Osteocyte (in vitro differentiated cells): ENCODE measurements around the gene ZNF554. TPM values are rescaled to one million over a fixed set of nuclear protein-coding genes. Genes with fewer than 3 reads are reported as not detected.

ENCODE experiments used
- DNase-seq: peaks from one replicate; pipeline ENCODE4 v3.0.0; 2021; ENCODE audit warnings: mixed read lengths; ENCODE audit not compliant: unreplicated experiment; ENCODE audit errors: extremely low spot score
- H3K27ac Mint-ChIP-seq: one replicate; pipeline ENCODE4 v1.8.0; 2021; ENCODE audit warnings: mild to moderate bottlenecking, mixed read lengths; ENCODE audit not compliant: unreplicated experiment
- H3K27me3 Mint-ChIP-seq: one replicate; pipeline ENCODE4 v1.8.0; 2021; ENCODE audit warnings: mixed read lengths; ENCODE audit not compliant: unreplicated experiment
- H3K36me3 Mint-ChIP-seq: one replicate; pipeline ENCODE4 v1.8.0; 2021; ENCODE audit warnings: mixed read lengths; ENCODE audit not compliant: unreplicated experiment
- H3K4me1 Mint-ChIP-seq: one replicate; pipeline ENCODE4 v1.8.0; 2021; ENCODE audit warnings: mixed read lengths; ENCODE audit not compliant: unreplicated experiment
- H3K4me3 Mint-ChIP-seq: one replicate; pipeline ENCODE4 v1.8.0; 2021; ENCODE audit warnings: mild to moderate bottlenecking, moderate library complexity, mixed read lengths; ENCODE audit not compliant: unreplicated experiment
- H3K9me3 Mint-ChIP-seq: one replicate; pipeline ENCODE4 v1.8.0; 2021; ENCODE audit warnings: mixed read lengths; ENCODE audit not compliant: unreplicated experiment
- total RNA-seq: library from RNA; stranded (reverse); gene quantifications from 2 replicates; pipeline ENCODE4 v1.2.1, GENCODE V29; 2021
- TF ChIP-seq, protein P1 (sequence below): fragments of 200-600 bp; sonication (generic); IDR thresholded peaks from 2 replicates; pipeline ENCODE4 v1.5.0; 2021; ENCODE audit warnings: antibody characterized with exemption, mild to moderate bottlenecking, moderate library complexity

ZNF554 gene
- total RNA-seq, 1 donor from 2014 or later, result 7.4 TPM

DNA sequence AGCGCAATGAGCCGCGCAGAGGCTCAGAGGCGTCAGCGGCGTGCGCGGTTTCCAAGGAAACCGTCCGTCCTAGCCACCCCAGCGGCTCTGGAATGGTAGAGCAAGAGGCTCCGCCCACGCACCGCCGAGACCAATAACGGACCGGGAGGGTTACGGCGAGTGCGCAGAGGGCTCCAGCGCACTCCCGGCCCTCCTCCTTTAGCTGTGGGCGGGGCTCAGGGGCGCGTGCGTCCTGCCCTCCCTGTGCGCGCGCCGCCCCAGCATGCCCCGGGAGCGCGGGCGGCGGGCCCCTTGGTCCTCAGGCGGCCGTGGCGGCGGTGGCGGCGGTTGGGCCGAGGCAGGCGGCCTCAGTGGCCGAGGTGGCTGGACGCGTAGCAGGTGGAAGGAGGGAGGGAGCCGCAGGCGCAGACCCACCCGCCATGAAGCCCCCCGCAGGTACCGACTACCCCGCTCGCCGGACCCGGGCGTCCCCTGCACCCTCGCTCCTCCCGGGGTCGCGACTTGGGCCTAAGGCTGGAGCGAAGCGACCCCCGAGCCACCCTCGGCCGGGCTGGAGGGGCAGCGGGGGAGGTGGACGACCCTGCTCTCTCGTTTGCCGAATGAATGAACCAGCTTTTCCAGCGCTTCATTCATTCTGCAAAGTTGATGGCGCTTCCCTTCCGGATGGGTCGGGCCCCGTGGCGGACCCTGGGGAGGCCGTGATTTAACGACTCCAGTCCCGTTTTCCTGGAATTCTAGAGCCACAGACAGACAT lies 34.2 kb upstream of the ZNF554 start, which contains the start of gene THOP1:
THOP1 (plus strand) TSS at position 260 of the 754 bp plus-strand sequence; CDS start at position 420, 160 bp downstream.
- DNase-seq, result peak; percentile 99
- Mint-ChIP-seq H3K4me3 (peak within 1 kb of the TSS; percentile 93), H3K36me3 (no peaks in the 10 kb centered on the region), H3K27ac (peak within 1 kb of the TSS; percentile 98), H3K4me1 (peaks cover 35% of the 10 kb centered on the region), H3K27me3 (no peaks in the 10 kb centered on the region), H3K9me3 (no peaks in the 10 kb centered on the region)
- TF ChIP-seq, protein P1, sequence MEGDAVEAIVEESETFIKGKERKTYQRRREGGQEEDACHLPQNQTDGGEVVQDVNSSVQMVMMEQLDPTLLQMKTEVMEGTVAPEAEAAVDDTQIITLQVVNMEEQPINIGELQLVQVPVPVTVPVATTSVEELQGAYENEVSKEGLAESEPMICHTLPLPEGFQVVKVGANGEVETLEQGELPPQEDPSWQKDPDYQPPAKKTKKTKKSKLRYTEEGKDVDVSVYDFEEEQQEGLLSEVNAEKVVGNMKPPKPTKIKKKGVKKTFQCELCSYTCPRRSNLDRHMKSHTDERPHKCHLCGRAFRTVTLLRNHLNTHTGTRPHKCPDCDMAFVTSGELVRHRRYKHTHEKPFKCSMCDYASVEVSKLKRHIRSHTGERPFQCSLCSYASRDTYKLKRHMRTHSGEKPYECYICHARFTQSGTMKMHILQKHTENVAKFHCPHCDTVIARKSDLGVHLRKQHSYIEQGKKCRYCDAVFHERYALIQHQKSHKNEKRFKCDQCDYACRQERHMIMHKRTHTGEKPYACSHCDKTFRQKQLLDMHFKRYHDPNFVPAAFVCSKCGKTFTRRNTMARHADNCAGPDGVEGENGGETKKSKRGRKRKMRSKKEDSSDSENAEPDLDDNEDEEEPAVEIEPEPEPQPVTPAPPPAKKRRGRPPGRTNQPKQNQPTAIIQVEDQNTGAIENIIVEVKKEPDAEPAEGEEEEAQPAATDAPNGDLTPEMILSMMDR, result no peak

DNA sequence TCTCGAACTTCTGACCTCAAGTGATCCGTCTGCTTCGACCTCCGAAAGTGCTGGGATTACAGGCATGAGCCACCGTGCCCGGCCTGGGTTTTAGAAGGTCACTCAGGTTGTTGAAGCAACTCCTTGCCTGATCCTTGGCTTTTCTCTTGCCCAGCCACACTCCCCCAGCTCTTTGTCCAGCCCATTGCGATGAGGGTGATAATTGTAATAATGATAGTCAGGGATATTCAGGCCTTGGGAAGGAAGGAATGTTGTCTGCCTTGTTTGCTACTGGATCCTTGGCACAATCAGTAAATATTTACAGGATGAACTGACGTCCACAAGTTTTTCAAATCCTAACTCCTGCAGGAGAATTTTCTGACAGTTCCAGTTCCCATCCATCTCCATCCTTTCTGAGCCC lies 32.6 kb upstream of the ZNF554 start:
- Mint-ChIP-seq H3K4me1 (peaks cover 23% of the 10 kb centered on the region), H3K9me3 (no peaks in the 10 kb centered on the region), H3K27me3 (no peaks in the 10 kb centered on the region), H3K4me3 (peak overlapping the region; percentile 47), H3K36me3 (no peaks in the 10 kb centered on the region), H3K27ac (no peak overlapping the region)
- no peak for DNase-seq
- TF ChIP-seq, protein P1, result no peak

DNA sequence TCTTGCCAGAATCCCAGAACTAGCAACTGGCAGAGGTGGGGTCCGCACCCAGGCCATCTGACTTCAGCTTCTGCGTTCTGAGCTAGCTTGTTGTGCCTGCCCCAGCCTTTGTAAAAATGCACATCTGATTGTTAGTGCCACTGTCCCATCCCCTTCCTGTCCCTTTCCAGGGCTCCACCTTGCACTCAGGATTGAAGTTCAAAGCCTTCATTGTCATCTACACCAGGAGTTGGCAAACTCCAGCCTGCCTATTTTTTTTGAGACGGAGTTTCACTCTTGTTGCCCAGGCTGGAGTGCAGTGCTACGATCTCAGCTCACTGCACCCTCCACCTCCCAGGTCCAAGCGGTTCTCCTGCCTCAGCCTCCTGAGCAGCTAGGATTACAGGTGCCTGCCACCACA lies 31.4 kb upstream of the ZNF554 start:
- no peaks in the 10 kb centered on the region for H3K36me3 Mint-ChIP-seq
- TF ChIP-seq, protein P1, result no peak
- H3K27me3 Mint-ChIP-seq, result no peaks in the 10 kb centered on the region
- no peak overlapping the region for H3K27ac Mint-ChIP-seq
- H3K4me3 Mint-ChIP-seq, result no peak overlapping the region
- no peaks in the 10 kb centered on the region for H3K9me3 Mint-ChIP-seq
- no peak for DNase-seq
- peaks cover 18% of the 10 kb centered on the region for H3K4me1 Mint-ChIP-seq

DNA sequence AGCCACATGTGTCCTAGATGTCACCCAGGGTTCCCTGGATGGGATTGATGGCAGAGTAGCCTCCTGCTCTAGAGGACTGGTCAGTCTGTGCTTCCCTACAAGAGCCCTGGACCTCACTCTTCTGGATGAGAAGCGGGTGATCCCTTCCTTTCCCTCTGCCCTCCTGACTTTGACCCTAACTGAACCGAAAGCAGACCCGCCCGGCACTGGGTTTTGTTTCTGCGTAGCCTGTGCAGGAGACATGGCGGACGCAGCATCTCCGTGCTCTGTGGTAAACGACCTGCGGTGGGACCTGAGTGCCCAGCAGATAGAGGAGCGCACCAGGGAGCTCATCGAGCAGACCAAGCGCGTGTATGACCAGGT lies 29.5 kb upstream of the ZNF554 start:
- peaks cover 2% of the 10 kb centered on the region for H3K36me3 Mint-ChIP-seq
- no peaks in the 10 kb centered on the region for H3K9me3 Mint-ChIP-seq
- peaks cover 8% of the 10 kb centered on the region for H3K4me1 Mint-ChIP-seq
- no peak for DNase-seq
- H3K27ac Mint-ChIP-seq, result no peak overlapping the region
- H3K27me3 Mint-ChIP-seq, result no peaks in the 10 kb centered on the region
- no peak overlapping the region for H3K4me3 Mint-ChIP-seq
- TF ChIP-seq, protein P1, result no peak

DNA sequence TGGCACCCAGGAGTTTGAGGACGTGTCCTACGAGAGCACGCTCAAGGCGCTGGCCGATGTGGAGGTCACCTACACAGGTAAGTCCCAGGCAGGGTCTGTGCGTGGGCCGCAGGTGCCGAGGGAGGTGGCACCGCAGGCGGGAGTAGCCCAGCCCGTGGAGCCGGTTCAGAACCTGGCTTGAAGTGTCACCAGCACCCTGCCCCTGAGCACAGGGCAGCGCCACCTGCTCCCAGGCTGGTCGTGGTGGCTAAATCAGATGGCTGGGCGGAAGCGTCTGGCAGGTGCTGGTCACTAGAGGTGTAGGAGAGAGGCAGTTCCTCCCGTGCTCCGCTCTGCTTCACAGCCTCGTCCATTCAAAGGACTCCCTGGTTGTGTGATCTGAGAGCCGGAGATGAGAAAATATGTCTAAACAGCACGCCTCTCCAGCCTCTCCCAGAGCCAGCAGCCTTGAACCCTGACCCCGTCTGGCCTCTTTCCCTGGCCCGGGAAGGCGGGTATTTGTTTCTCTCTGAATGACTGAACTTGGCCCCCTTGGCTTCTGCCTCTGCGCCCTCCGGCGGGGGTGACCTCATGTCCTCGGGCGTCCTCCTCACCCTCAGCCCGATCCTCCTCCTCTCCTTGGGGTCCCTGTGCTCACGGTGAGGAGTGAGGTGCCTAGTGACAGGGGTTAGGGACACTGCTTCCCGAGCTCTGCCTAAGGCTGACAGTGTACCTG lies 29.0 kb upstream of the ZNF554 start:
- Mint-ChIP-seq H3K27ac (no peak overlapping the region), H3K27me3 (no peaks in the 10 kb centered on the region), H3K9me3 (no peaks in the 10 kb centered on the region), H3K4me3 (no peak overlapping the region), H3K4me1 (peaks cover 8% of the 10 kb centered on the region), H3K36me3 (peaks cover 6% of the 10 kb centered on the region)
- DNase-seq, result no peak
- TF ChIP-seq, protein P1, result no peak
